Spleen (tissue), 11 donors: Measurements from ENCODE around the gene PAQR4. TPM values are rescaled to one million over a fixed set of nuclear protein-coding genes. Genes with fewer than 3 reads are reported as not detected.

Experiments
- DNase-seq: peaks from one replicate; pipeline ENCODE4 v3.0.0-alpha.2; 2020
- H3K27ac ChIP-seq, 8 donors: fragments of 200-600 bp; sonication (generic) in 7 of 8; 1 replicate in 4 of 8; 2 replicates in 4 of 8; pipeline versions ENCODE4 v1.5.0 to v1.8.0; 2016 to 2021; ENCODE audit warnings: inconsistent platforms in 4 of 8, mild to moderate bottlenecking in 4 of 8, moderate library complexity in 1 of 8
- H3K27me3 ChIP-seq, 7 donors: fragments of 200-600 bp; sonication (generic) in 6 of 7; replicated peaks in 1 of 7; 1 replicate in 4 of 7; 2 replicates in 3 of 7; pipeline versions ENCODE4 v1.5.0 to v1.8.0; 2016 to 2021; ENCODE audit warnings: inconsistent platforms in 3 of 7, mild to moderate bottlenecking in 1 of 7
- H3K36me3 ChIP-seq, 6 donors: fragments of 200-600 bp; sonication (generic) in 5 of 6; 1 replicate in 4 of 6; 2 replicates in 2 of 6; pipeline versions ENCODE4 v1.5.0 to v1.8.0; 2016 to 2021; ENCODE audit warnings: inconsistent platforms in 2 of 6
- H3K4me1 ChIP-seq, 6 donors: fragments of 200-600 bp; sonication (generic) in 5 of 6; 1 replicate in 3 of 6; 2 replicates in 3 of 6; pipeline versions ENCODE4 v1.5.0 to v1.8.0; 2016 to 2021; ENCODE audit warnings: inconsistent platforms in 3 of 6
- H3K4me3 ChIP-seq, 8 donors: fragments of 200-600 bp; sonication (generic) in 7 of 8; 1 replicate in 4 of 8; 2 replicates in 4 of 8; pipeline versions ENCODE4 v1.5.0 to v1.8.0; 2016 to 2021; ENCODE audit warnings: inconsistent platforms in 4 of 8, mild to moderate bottlenecking in 4 of 8, moderate library complexity in 2 of 8
- H3K9me3 ChIP-seq, 8 donors: fragments of 200-600 bp; sonication (generic) in 7 of 8; 1 replicate in 4 of 8; 2 replicates in 4 of 8; pipeline versions ENCODE4 v1.5.0 to v1.8.0; 2016 to 2021; ENCODE audit warnings: inconsistent platforms in 4 of 8
- CTCF ChIP-seq, 11 experiments: fragments of 200-600 bp in 7 of 11; fragments of 450-650 bp in 4 of 11; sonication (generic) in 4 of 11; IDR thresholded peaks in 8 of 11; conservative IDR thresholded peaks in 3 of 11; 1 replicate in 7 of 11; 2 replicates in 4 of 11; pipeline versions ENCODE4 v1.4.0 to v1.8.0; 2016 to 2021; ENCODE audit warnings: antibody characterized with exemption in 11 of 11, inconsistent platforms in 4 of 11, mild to moderate bottlenecking in 1 of 11
- POLR2A ChIP-seq, 3 donors: fragments of 450-650 bp; IDR thresholded peaks; one replicate each; pipeline ENCODE4 v1.5.1; 2017; ENCODE audit warnings: antibody characterized with exemption in 3 of 3, mild to moderate bottlenecking in 1 of 3
- POLR2AphosphoS5 ChIP-seq, 3 donors: sonication (generic); formaldehyde crosslinking; IDR thresholded peaks; one replicate each; pipeline ENCODE4 v1.5.1; 2017; ENCODE audit warnings: antibody characterized with exemption in 3 of 3
- WGBS, 5 donors: extraction: QIAGEN DNeasy Blood & Tissue Kit in 3 of 5; methylation state at CpG; one replicate each; pipeline versions ENCODE4 v1.1.5 to v1.1.7; 2013 to 2018; 5-methylcytosine and 5-hydroxymethylcytosine counted together
- intact Hi-C: fragments of 100-400 bp; cut with DNase I; formaldehyde crosslinking; loops from one replicate; pipeline ENCODE4 v1.15.0; 2023; ENCODE audit warnings: low total_unique reads
- polyA plus RNA-seq, 3 donors: library from polyadenylated mRNA; stranded (reverse); fragments of 200-250 nt; gene quantifications; one replicate each; pipeline ENCODE4 v1.2.1, GENCODE V29; 2013
- total RNA-seq, 7 donors: library from RNA; depleted of rRNA in 3 of 7; stranded (reverse); fragments of >200 nt in 3 of 7; fragmentation: NEBNext Ultra II Directional in 4 of 7; extraction: Animal tissue kit (Norgen Biotek cat#: 25700) in 4 of 7; gene quantifications; one replicate each; pipeline versions ENCODE4 v1.1.0 to v1.2.1, GENCODE V29; 2016 to 2021
- donor health status: healthy with polysubstance abuse.
- donor health status: DM: no; HTN: no; CAD: no; lungs with moderate emphysema.
- donor health status: DM: no; HTN: no; CAD: no.
- donor health status: Bipolar disorder and iron deficiency.
- donor health status: healthy.
- donor health status: DM: no; HTN: no; CAD: no.
- donor health status: DM: yes; HTN: yes; CAD: no.

The PAQR4 gene
- total and polyA plus RNA-seq, 10 donors, result 2.1 to 9.0 (median 6.3) TPM

- intact Hi-C loops, result no loop called here
- peak in 1 of 3 donors; percentile 29 for TF ChIP-seq POLR2AphosphoS5 (IDR thresholded peaks at IDR 0.05)
- no peak for TF ChIP-seq POLR2A (IDR thresholded peaks at IDR 0.05)
Observed at GRCh38 chr16:2948807-2949704, 20.1 kb upstream of the PAQR4 start.

GRCh38 chr16:2949705-2950352, 19.3 kb upstream of the PAQR4 start:
- Histone ChIP-seq H3K36me3 (peaks cover 0 to 34% (median 15%) of the 10 kb centered on the region in 6 donors), H3K27ac (no peak overlapping the region), H3K4me3 (no peak overlapping the region), H3K9me3 (no peaks in the 10 kb centered on the region), H3K4me1 (peaks cover 0 to 3% (median 0%) of the 10 kb centered on the region in 6 donors), H3K27me3 (peaks cover 0 to 15% (median 4%) of the 10 kb centered on the region in 7 donors)
- intact Hi-C loops, result no loop called here
- no peak for DNase-seq
- peak in 1 of 3 donors; percentile 4 for TF ChIP-seq POLR2AphosphoS5 (IDR thresholded peaks at IDR 0.05)
- no peak for TF ChIP-seq CTCF (IDR thresholded peaks at IDR 0.05 in 8 of 11, conservative IDR thresholded peaks at IDR 0.05 in 3 of 11)
- no peak for TF ChIP-seq POLR2A (IDR thresholded peaks at IDR 0.05)
- 88 to 92% (median 89%) methylated on average over 12 to 19 of the region's 19 CpGs for WGBS, 5 donors

More at GRCh38 chr16:2948807-2949704, 20.1 kb upstream of the PAQR4 start:
- H3K4me3 ChIP-seq, result no peak overlapping the region
- no peaks in the 10 kb centered on the region for H3K4me1 ChIP-seq
- peaks cover 0 to 7% (median 0%) of the 10 kb centered on the region in 7 donors for H3K27me3 ChIP-seq
- WGBS, 5 donors, result 85 to 93% (median 90%) methylated on average over 30 to 36 of the region's 36 CpGs
- peaks cover 0 to 41% (median 15%) of the 10 kb centered on the region in 6 donors for H3K36me3 ChIP-seq
- no peaks in the 10 kb centered on the region for H3K9me3 ChIP-seq
- DNase-seq, result no peak
- H3K27ac ChIP-seq, result no peak overlapping the region

GRCh38 chr16:2950353-2950724, 18.8 kb upstream of the PAQR4 start:
- intact Hi-C loops, result no loop called here
- H3K27me3 ChIP-seq, result peaks cover 0 to 20% (median 9%) of the 10 kb centered on the region in 7 donors
- H3K4me3 ChIP-seq, result no peak overlapping the region
- no peak for DNase-seq
- 89 to 96% (median 94%) methylated on average over 6 to 13 of the region's 13 CpGs for WGBS, 5 donors
- H3K36me3 ChIP-seq, result peaks cover 0 to 32% (median 15%) of the 10 kb centered on the region in 6 donors
- H3K27ac ChIP-seq, result no peak overlapping the region
- no peaks in the 10 kb centered on the region for H3K9me3 ChIP-seq
- H3K4me1 ChIP-seq, result peaks cover 0 to 8% (median 0%) of the 10 kb centered on the region in 6 donors
- TF ChIP-seq POLR2A (IDR thresholded peaks at IDR 0.05) (no peak), POLR2AphosphoS5 (IDR thresholded peaks at IDR 0.05) (no peak), CTCF (IDR thresholded peaks at IDR 0.05 in 8 of 11, conservative IDR thresholded peaks at IDR 0.05 in 3 of 11) (no peak)

- Histone ChIP-seq H3K4me3 (no peak overlapping the region), H3K36me3 (peaks cover 0 to 32% (median 15%) of the 10 kb centered on the region in 6 donors), H3K9me3 (no peaks in the 10 kb centered on the region), H3K4me1 (peaks cover 0 to 12% (median 0%) of the 10 kb centered on the region in 6 donors), H3K27ac (no peak overlapping the region), H3K27me3 (peaks cover 0 to 24% (median 14%) of the 10 kb centered on the region in 7 donors)
- 80 to 91% (median 85%) methylated on average over 16 of the region's 16 CpGs for WGBS, 5 donors
- TF ChIP-seq POLR2AphosphoS5 (IDR thresholded peaks at IDR 0.05) (no peak), POLR2A (IDR thresholded peaks at IDR 0.05) (no peak), CTCF (IDR thresholded peaks at IDR 0.05 in 8 of 11, conservative IDR thresholded peaks at IDR 0.05 in 3 of 11) (no peak)
- intact Hi-C loops, result no loop called here
- DNase-seq, result no peak
Observed at GRCh38 chr16:2950773-2951172, 18.4 kb upstream of the PAQR4 start.
